B cell (primary cell): Measurements from ENCODE around the gene ABHD6. TPM values are rescaled to one million over a fixed set of nuclear protein-coding genes. Genes with fewer than 3 reads are reported as not detected.

Experiments
- ATAC-seq: fragments of 200-7000 bp; cut with Tn5 transposase; one replicate; pipeline ENCODE4 v1.10.0; 2021; ENCODE audit warnings: low read depth, mild to moderate bottlenecking, moderate number of reproducible peaks, moderate library complexity
- CTCF ChIA-PET: fragments of 350-600 bp; sonication (Branson Sonifier 250); formaldehyde crosslinking; loops from one replicate; lab custom pipeline; 2021; ENCODE audit warnings: antibody characterized with exemption, inconsistent platforms; lab: Charles Lee
- POLR2A ChIA-PET: fragments of 350-600 bp; sonication (Branson Sonifier 250); formaldehyde crosslinking; loops from one replicate; lab custom pipeline; 2021; ENCODE audit warnings: antibody characterized with exemption; lab: Charles Lee
- DNase-seq: peaks from one replicate; pipeline ENCODE4 v3.0.0; 2013
- H2AFZ ChIP-seq: 2 replicates; pipeline ENCODE4 v1.6.1; 2012; ENCODE audit warnings: mild to moderate bottlenecking, low read depth, low read length; ENCODE audit not compliant: insufficient read depth, poor library complexity, severe bottlenecking
- H3K27ac ChIP-seq, 2 donors: 1 replicate in 1 of 2; 2 replicates in 1 of 2; pipeline ENCODE4 v1.5.1; 2012 to 2013; ENCODE audit warnings: low read length in 2 of 2, mild to moderate bottlenecking in 2 of 2, moderate library complexity in 1 of 2
- H3K27me3 ChIP-seq, 4 experiments: fragments of 200-600 bp in 1 of 4; sonication (generic) in 1 of 4; replicated peaks in 1 of 4; 1 replicate in 2 of 4; 2 replicates in 2 of 4; pipeline versions ENCODE4 v1.6.1 to v1.7.0; 2013 to 2016; ENCODE audit warnings: low read length in 3 of 4, mild to moderate bottlenecking in 2 of 4, mixed read lengths in 1 of 4, moderate library complexity in 1 of 4; ENCODE audit not compliant: insufficient read depth in 4 of 4, control insufficient read depth in 3 of 4; ENCODE audit errors: control extremely low read depth in 1 of 4
- H3K36me3 ChIP-seq, 2 experiments: replicated peaks in 1 of 2; 1 replicate in 1 of 2; 2 replicates in 1 of 2; pipeline versions ENCODE4 v1.6.1 to v1.7.1; 2013; ENCODE audit warnings: low read length in 1 of 2; ENCODE audit not compliant: insufficient read depth in 2 of 2, control insufficient read depth in 1 of 2; ENCODE audit errors: control extremely low read depth in 1 of 2, extremely low read depth in 1 of 2
- H3K4me1 ChIP-seq, 2 donors: fragments of 200-600 bp in 1 of 2; sonication (generic) in 1 of 2; 1 replicate in 1 of 2; 2 replicates in 1 of 2; pipeline versions ENCODE4 v1.5.1 to v1.6.1; 2013 to 2017; ENCODE audit warnings: low read length in 2 of 2; ENCODE audit not compliant: control insufficient read depth in 2 of 2, insufficient read depth in 2 of 2
- H3K4me2 ChIP-seq: replicated peaks from 2 replicates; pipeline ENCODE3; 2012; ENCODE audit warnings: mild to moderate bottlenecking, low read depth, low read length; ENCODE audit not compliant: poor library complexity, severe bottlenecking
- H3K4me3 ChIP-seq, 5 experiments: fragments of 200-600 bp in 1 of 5; sonication (generic) in 1 of 5; 1 replicate in 3 of 5; 2 replicates in 2 of 5; pipeline versions ENCODE4 v1.5.1 to v1.7.0; 2011 to 2016; ENCODE audit warnings: low read length in 4 of 5, mild to moderate bottlenecking in 4 of 5, low read depth in 2 of 5, control low read depth in 1 of 5, moderate library complexity in 1 of 5; ENCODE audit not compliant: insufficient read depth in 1 of 5; ENCODE audit errors: control extremely low read depth in 1 of 5, extremely low read depth in 1 of 5
- H3K79me2 ChIP-seq: fragments of 200-600 bp; sonication (generic); one replicate; pipeline ENCODE4 v1.6.0; 2016; ENCODE audit warnings: low read length; ENCODE audit not compliant: control insufficient read depth, insufficient read depth
- H3K9ac ChIP-seq: fragments of 200-600 bp; sonication (generic); 2 replicates; pipeline ENCODE4 v1.6.1; 2017; ENCODE audit warnings: mild to moderate bottlenecking, low read length, moderate library complexity
- H3K9me3 ChIP-seq, 3 donors: one replicate each; pipeline versions ENCODE4 v1.6.1 to v1.7.1; 2013; ENCODE audit warnings: low read length in 2 of 3; ENCODE audit not compliant: control insufficient read depth in 2 of 3, insufficient read depth in 1 of 3; ENCODE audit errors: control extremely low read depth in 1 of 3
- H4K20me1 ChIP-seq: 2 replicates; pipeline ENCODE4 v1.6.0; 2012; ENCODE audit warnings: mild to moderate bottlenecking, low read length; ENCODE audit not compliant: insufficient read depth, control insufficient read depth, poor library complexity, severe bottlenecking
- H3K27ac Mint-ChIP-seq: one replicate; pipeline ENCODE4 v1.8.0; 2021; ENCODE audit warnings: mixed read lengths
- H3K27me3 Mint-ChIP-seq: one replicate; pipeline ENCODE4 v1.8.0; 2021; ENCODE audit warnings: mixed read lengths
- H3K4me1 Mint-ChIP-seq: one replicate; pipeline ENCODE4 v1.8.0; 2021; ENCODE audit warnings: mixed read lengths
- H3K4me3 Mint-ChIP-seq: one replicate; pipeline ENCODE4 v1.8.0; 2021; ENCODE audit warnings: mixed read lengths
- H3K9me3 Mint-ChIP-seq: one replicate; pipeline ENCODE4 v1.8.0; 2022; ENCODE audit warnings: mixed read lengths; ENCODE audit not compliant: insufficient read depth
- EZH2 ChIP-seq: IDR thresholded peaks from 2 replicates; pipeline ENCODE4 v1.6.1; 2012; ENCODE audit warnings: borderline replicate concordance, low read depth, mild to moderate bottlenecking, moderate library complexity, low read length; ENCODE audit not compliant: insufficient read depth, poor library complexity, severe bottlenecking
- WGBS: methylation state at CpG from one replicate; pipeline ENCODE4 v1.1.5; 2013; ENCODE audit warnings: missing lambda C conversion rate; ENCODE audit not compliant: insufficient coverage; 5-methylcytosine and 5-hydroxymethylcytosine counted together
- intact Hi-C: fragments of 100-400 bp; cut with micrococcal nuclease; formaldehyde crosslinking; loops from one replicate; pipeline ENCODE4 v1.10.0; 2022
- polyA minus RNA-seq: library from RNA; depleted of rRNA, polyadenylated mRNA; stranded (reverse); fragments of >200 nt; gene quantifications from 2 replicates; pipeline ENCODE4 v1.2.3, GENCODE V29; 2012
- polyA plus RNA-seq: library from polyadenylated mRNA; depleted of rRNA; stranded (reverse); fragments of >200 nt; gene quantifications from 2 replicates; pipeline ENCODE4 v1.2.3, GENCODE V29; 2012
- total RNA-seq, 2 donors: library from RNA; stranded (reverse); fragments of 120-200 nt in 1 of 2; gene quantifications; 1 replicate in 1 of 2; 2 replicates in 1 of 2; pipeline versions ENCODE4 v1.2.3 to v1.2.4, GENCODE V29; 2013 to 2022
- TF ChIP-seq, protein P1 (sequence below): fragments of 200-600 bp; IDR thresholded peaks from one replicate; pipeline ENCODE4 v1.8.0; 2022; ENCODE audit warnings: antibody characterized with exemption, mild to moderate bottlenecking

ABHD6 gene, protein sequence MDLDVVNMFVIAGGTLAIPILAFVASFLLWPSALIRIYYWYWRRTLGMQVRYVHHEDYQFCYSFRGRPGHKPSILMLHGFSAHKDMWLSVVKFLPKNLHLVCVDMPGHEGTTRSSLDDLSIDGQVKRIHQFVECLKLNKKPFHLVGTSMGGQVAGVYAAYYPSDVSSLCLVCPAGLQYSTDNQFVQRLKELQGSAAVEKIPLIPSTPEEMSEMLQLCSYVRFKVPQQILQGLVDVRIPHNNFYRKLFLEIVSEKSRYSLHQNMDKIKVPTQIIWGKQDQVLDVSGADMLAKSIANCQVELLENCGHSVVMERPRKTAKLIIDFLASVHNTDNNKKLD
- 22.2 and 24.2 TPM in 2 replicates for total RNA-seq
- total RNA-seq (2013): 10.6 TPM
- polyA plus RNA-seq: 4.5 and 6.0 TPM in 2 replicates
- 11.8 and 12.2 TPM in 2 replicates for polyA minus RNA-seq

- no peaks in the 10 kb centered on the region for H3K9me3 Mint-ChIP-seq
- ATAC-seq (peak; percentile 75), DNase-seq (peak; percentile 93)
- peak within 1 kb of the TSS; percentile 51 to 96 (median 93) for H3K4me3 ChIP-seq
- intact Hi-C loops: loop anchor here (1.0 to 10.0 kb wide), 6 partner anchors 41 to 543 kb away; partner anchors contain the start of genes DENND6A, HTD2, KCTD6 and PDHB
- H2AFZ ChIP-seq: peak within 1 kb of the TSS; percentile 99
- ChIA-PET POLR2A (interaction anchor here (0.5 to 1.5 kb wide), 7 partner anchors 14 to 124 kb away, joined by 3 to 9 read pairs (median 6); partner anchors contain the start of genes HTD2 and RPP14), CTCF (interaction anchor here (0.8 to 3.8 kb wide), 11 partner anchors 10 to 393 kb away, joined by 3 to 17 read pairs (median 6); partner anchors contain the start of genes HTD2 and RPP14)
- H3K9me3 ChIP-seq: no peaks in the 10 kb centered on the region
- H3K4me2 ChIP-seq: peak within 1 kb of the TSS; percentile 97
- H3K27me3 Mint-ChIP-seq: no peaks in the 10 kb centered on the region
- peaks cover 53% of the 10 kb centered on the region for H3K79me2 ChIP-seq
- under 1% methylated on average over 71 of the region's 77 CpGs for WGBS
- H3K4me3 Mint-ChIP-seq: peak within 1 kb of the TSS; percentile 97
- peaks cover 6% of the 10 kb centered on the region for H4K20me1 ChIP-seq
- H3K4me1 Mint-ChIP-seq: peaks cover 70% of the 10 kb centered on the region
- H3K9ac ChIP-seq: peak within 1 kb of the TSS; percentile 88
- H3K27ac ChIP-seq: peak within 1 kb of the TSS; percentile 63 to 86
- H3K36me3 ChIP-seq: no peaks in the 10 kb centered on the region
- no peaks in the 10 kb centered on the region for H3K27me3 ChIP-seq
- TF ChIP-seq, protein P1, sequence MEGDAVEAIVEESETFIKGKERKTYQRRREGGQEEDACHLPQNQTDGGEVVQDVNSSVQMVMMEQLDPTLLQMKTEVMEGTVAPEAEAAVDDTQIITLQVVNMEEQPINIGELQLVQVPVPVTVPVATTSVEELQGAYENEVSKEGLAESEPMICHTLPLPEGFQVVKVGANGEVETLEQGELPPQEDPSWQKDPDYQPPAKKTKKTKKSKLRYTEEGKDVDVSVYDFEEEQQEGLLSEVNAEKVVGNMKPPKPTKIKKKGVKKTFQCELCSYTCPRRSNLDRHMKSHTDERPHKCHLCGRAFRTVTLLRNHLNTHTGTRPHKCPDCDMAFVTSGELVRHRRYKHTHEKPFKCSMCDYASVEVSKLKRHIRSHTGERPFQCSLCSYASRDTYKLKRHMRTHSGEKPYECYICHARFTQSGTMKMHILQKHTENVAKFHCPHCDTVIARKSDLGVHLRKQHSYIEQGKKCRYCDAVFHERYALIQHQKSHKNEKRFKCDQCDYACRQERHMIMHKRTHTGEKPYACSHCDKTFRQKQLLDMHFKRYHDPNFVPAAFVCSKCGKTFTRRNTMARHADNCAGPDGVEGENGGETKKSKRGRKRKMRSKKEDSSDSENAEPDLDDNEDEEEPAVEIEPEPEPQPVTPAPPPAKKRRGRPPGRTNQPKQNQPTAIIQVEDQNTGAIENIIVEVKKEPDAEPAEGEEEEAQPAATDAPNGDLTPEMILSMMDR: peak; percentile 15
- TF ChIP-seq EZH2: no peak
- H3K4me1 ChIP-seq: peaks cover 41 to 48% of the 10 kb centered on the region in 2 donors
- H3K27ac Mint-ChIP-seq: peak within 1 kb of the TSS; percentile 94
These were observed at the start of gene ABHD6 for GRCh38 chr3:58237238-58237940. ABHD6 (plus strand) TSS chr3:58237792; CDS start chr3:58256587, 18,795 bp downstream.
